Adrenal gland (tissue), 5 donors: Measurements from ENCODE around the gene PHKG2.

ENCODE experiments used
- CTCF ChIP-seq, 6 experiments: fragments of 450-650 bp in 4 of 6; fragments of 200-600 bp in 2 of 6; sonication (generic) in 1 of 6; IDR thresholded peaks; 1 replicate in 5 of 6; 2 replicates in 1 of 6; pipeline versions ENCODE4 v1.5.1 to v1.8.0; 2016 to 2021; ENCODE audit warnings: antibody characterized with exemption in 6 of 6, mild to moderate bottlenecking in 2 of 6, moderate library complexity in 1 of 6
- POLR2A ChIP-seq, 2 donors: fragments of 450-650 bp; IDR thresholded peaks; one replicate each; pipeline ENCODE4 v1.6.1; 2017; ENCODE audit warnings: antibody characterized with exemption in 2 of 2, mild to moderate bottlenecking in 2 of 2, moderate library complexity in 1 of 2
- donor health status: DM: no; HTN: no; CAD: no.

DNA sequence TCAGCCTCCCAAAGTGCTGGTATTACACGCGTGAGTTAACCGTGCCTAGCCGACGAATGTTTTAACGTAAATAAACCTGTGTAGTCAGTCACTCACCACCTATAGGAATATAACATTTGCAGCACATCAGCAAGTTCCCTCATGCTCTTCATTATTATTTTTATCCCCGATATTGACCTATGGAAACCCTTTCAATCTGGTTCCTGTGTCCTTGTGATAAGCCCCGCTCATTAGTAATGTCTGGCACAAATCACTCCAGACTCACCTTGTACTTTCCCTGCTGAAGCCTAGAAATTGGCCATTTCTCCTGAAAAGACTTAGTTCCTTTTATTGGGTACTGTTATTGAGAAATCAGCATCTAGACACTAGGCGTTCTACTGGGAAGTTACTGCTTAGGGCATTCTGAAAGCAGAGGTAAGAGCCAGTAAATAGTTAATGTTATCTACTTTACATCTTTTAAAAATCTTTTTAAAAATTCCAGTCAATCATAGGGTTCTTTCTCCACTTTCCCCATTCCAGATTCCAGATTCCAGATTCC, 1.5 kb upstream of the PHKG2 start:
- TF ChIP-seq CTCF (IDR thresholded peaks at IDR 0.05), result no peak
- no peak for TF ChIP-seq POLR2A (IDR thresholded peaks at IDR 0.05)
